EH (cell line): ENCODE data around the gene STT3A.

Experiments
- DNase-seq: peaks from one replicate; pipeline ENCODE4 v3.0.0-alpha.2; 2015; ENCODE audit warnings: low read depth

Gene STT3A

DNA sequence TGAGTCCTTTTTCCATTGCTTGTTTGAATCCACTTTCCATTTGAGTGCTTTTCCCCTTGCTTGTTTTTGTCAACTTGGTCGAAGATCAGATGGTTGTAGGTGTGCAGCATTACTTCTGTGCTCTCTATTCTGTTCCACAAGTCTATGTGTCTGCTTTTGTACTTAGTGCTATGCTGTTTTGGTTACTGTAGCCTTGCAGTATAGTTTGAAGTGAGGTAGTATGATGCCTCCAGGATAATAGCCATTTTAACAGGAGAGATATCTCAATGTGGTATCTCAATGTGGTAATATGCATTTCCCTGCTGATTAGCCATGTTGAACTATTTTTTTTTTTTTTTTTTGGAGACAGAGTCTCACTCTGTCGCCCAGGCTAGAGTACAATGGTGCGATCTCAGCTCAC lies 71.3 kb downstream of the STT3A start:
- no peak for DNase-seq

DNA sequence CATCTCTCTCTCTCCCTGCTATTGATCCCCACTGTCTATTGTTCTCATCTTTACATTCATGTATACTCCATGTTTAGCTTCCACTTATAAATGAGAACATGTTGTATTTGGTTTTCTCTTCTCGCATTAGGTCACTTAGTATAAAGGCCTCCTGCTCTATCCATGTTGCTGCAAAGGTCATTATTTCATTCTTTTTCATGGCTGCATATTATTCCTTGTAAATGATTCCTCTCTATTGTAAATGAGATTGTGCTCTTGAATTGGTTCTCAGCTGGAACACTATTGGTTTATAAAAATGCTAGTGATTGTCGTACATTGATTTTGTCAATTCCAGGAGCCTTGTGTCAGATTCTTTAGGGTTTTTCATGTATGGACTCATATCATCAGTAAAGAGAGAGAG lies 74.5 kb downstream of the STT3A start:
- DNase-seq: no peak

DNA sequence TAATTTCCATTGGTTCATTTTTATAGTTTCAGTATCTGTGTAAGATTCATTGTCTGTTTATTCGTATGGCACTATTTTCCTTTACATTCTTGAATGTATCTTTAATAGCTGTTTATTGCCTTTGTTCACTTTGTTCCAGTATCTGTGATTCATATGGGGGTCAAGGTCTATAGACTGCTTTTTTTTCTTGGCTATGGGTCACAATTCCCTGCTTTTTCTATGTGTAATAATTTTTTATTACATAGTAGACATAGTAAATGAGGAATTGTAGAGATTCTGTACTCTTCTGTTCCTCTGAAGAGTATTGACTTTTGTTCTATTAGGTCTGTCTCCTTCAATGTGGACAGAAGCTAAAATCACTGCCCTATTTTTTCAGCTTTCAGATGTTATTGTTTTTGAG lies 77.5 kb downstream of the STT3A start:
- no peak for DNase-seq

DNA sequence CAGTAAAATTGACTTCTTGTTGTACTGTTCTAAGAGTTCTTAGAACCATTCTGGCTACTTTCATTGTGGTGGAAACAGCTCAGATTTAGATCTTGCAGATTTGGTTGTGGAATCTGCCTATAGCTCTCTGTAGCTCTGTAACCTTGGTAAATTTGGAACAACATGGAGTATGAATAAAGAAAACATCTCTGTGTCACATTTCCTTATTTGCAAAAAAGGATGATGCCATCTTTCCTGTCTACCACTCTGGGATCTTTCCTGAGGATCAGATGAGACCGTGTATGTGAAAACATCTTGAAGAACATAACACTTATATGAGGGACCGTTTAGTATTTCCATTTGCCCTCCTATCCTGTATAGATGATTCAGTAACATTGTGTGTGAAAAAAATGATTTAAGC lies 78.9 kb downstream of the STT3A start:
- no peak for DNase-seq
